ENCODE results near the gene COPA.
A peak's percentile ranks its signal among the peaks of the same experiment; 100 is the strongest.

COPA gene

GRCh38 chr1:160367516-160367900 lies 24.5 kb upstream of the COPA start:
- H3K4me1 Mint-ChIP-seq, result peaks cover 7% of the 10 kb centered on the region
- no peak overlapping the region for H3K4me3 Mint-ChIP-seq
- no peaks in the 10 kb centered on the region for H3K9me3 Mint-ChIP-seq
- H3K36me3 Mint-ChIP-seq, result no peaks in the 10 kb centered on the region
- no peak for ATAC-seq
- no peak for DNase-seq (ENCODE audit: low spot score in 2 of 2)
- peak overlapping the region; percentile 30 for H3K27ac Mint-ChIP-seq

DNA sequence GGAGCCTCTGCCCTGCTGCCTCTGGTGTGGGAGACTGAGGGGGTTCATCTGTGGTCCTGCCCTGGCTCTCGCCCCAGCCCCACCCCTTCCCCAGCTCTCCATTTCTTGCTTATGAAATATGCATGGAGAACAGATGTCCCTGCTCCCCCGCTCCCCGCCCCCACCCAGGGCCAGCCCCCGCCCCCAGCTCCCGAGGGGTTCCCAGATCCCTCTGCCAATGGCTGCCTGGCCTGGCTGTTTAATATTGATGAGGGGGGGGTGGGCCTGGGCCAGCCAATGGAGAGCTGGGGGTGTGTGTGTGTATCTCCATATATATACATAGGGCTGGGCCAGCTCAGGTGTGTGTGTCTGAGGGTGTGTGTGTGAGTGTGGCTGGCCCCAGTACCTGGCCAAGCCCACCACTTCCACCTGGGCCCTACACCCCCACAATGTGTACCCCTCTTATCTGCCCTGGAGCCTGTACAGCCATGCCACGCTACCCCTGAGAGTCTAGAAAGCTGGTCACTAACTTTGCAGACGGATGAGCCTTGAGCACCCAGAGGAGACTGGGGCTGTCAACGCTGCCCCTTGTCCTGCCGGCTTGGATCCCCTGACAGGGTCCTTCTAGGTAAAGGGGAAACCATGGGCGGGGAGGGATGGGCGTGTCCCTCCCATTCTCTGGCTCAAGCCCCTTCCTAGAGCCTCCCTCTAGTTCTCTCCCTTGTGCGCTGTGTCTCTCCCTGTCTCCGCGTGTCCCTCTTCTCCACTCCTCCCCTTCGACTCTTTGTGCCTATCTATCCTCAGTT lies 23.9 kb upstream of the COPA start, which contains the start of gene NHLH1:
Gene NHLH1 (plus strand): TSS at position 341 of the 785 bp plus-strand sequence. CDS start 3,661 bp downstream, outside the sequence.
- no peak for DNase-seq (ENCODE audit: low spot score in 2 of 2)
- no peaks in the 10 kb centered on the region for H3K36me3 Mint-ChIP-seq
- peak within 1 kb of the TSS; percentile 30 for H3K27ac Mint-ChIP-seq
- no peak within 1 kb of the TSS for H3K4me3 Mint-ChIP-seq
- ATAC-seq, result no peak
- no peaks in the 10 kb centered on the region for H3K9me3 Mint-ChIP-seq
- peaks cover 13% of the 10 kb centered on the region for H3K4me1 Mint-ChIP-seq

DNA sequence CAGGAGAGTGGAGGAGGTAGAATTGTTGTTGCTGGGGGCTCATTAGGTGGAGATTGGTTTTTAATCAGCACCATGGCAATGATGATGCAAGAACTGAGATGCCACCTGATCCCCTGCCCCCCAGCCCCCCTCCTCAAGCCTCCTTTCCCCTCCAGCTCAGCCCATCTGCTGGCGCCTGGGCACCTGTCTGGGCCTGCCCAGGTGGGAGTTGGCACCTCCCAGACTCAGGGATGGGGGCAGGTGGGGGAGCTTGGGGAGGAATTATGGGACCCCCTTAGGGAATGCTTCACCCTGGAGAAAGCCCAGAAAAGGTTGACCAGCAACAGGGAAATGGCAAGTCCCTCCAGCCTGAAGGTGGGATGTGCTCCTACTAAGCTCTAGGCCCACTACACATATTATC lies 22.3 kb upstream of the COPA start:
- H3K36me3 Mint-ChIP-seq, result no peaks in the 10 kb centered on the region
- H3K4me1 Mint-ChIP-seq, result peaks cover 13% of the 10 kb centered on the region
- H3K27ac Mint-ChIP-seq, result no peak overlapping the region
- H3K9me3 Mint-ChIP-seq, result no peaks in the 10 kb centered on the region
- no peak for DNase-seq (ENCODE audit: low spot score in 2 of 2)
- no peak overlapping the region for H3K4me3 Mint-ChIP-seq
- ATAC-seq, result no peak

DNA sequence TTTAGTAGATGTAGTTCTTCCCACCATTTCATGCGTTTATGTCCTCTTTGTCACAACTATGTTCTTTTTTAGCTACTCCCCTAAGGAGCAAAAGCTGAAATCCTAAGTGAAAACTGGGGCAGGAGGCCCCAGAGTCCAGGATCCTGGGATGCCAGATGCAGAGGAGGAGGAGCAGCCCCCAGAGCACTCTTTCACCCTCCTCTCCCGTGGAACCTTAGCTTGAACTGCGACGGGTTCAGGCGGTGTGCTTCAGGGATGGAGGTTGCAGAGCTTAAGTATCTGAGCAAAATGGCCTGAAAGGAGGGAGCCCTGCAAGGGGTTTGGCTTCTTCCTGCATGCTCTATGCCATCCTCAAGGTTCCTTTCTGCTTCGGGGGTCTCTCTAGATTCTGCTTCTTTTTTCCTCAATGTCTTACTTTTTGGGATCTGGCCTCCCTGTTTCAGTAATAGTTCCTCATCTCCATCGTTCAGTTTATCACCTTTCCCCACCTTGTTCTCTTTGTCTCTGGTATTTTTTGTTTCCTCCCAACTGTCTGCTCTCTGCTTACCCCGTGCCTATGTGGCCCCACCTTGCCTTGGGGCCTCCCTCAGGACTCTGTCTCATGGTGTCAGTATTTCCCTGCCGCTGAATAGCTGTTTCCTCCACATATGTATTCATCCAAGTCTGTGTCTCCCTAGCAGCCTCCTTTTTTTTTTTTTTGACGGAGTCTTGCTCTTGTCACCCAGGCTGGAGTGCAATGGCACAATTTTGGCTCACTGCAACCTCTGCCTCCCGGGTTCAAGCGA lies 21.1 kb upstream of the COPA start:
- Mint-ChIP-seq H3K9me3 (no peaks in the 10 kb centered on the region), H3K4me3 (no peak overlapping the region), H3K27ac (peak overlapping the region; percentile 77), H3K36me3 (peaks cover 8% of the 10 kb centered on the region), H3K4me1 (peaks cover 13% of the 10 kb centered on the region)
- no peak for DNase-seq (ENCODE audit: low spot score in 2 of 2)
- ATAC-seq, result no peak

DNA sequence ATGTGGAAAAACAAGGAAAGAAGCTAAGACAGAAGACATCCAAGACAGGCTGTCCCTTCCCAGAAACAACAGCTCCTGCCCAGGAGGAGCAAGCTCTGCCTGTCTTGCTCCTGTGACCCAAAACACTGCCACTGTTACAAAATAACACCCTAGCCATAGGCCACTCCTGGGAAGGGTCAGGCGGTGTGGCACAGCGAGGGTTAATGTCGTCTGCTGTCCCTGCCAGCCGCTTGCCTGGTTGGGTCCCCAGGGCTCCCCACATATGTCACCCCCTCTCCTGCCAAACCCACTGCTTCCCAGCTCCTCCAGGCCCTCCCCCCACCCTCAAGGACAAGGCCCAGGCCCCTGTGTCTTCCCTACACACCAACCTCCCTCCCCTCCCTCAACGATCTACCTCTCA lies 20.0 kb upstream of the COPA start:
- H3K27ac Mint-ChIP-seq, result peak overlapping the region; percentile 77
- peaks cover 13% of the 10 kb centered on the region for H3K4me1 Mint-ChIP-seq
- DNase-seq (ENCODE audit: low spot score in 2 of 2), result no peak
- peaks cover 19% of the 10 kb centered on the region for H3K36me3 Mint-ChIP-seq
- H3K4me3 Mint-ChIP-seq, result no peak overlapping the region
- ATAC-seq, result no peak
- no peaks in the 10 kb centered on the region for H3K9me3 Mint-ChIP-seq

DNA sequence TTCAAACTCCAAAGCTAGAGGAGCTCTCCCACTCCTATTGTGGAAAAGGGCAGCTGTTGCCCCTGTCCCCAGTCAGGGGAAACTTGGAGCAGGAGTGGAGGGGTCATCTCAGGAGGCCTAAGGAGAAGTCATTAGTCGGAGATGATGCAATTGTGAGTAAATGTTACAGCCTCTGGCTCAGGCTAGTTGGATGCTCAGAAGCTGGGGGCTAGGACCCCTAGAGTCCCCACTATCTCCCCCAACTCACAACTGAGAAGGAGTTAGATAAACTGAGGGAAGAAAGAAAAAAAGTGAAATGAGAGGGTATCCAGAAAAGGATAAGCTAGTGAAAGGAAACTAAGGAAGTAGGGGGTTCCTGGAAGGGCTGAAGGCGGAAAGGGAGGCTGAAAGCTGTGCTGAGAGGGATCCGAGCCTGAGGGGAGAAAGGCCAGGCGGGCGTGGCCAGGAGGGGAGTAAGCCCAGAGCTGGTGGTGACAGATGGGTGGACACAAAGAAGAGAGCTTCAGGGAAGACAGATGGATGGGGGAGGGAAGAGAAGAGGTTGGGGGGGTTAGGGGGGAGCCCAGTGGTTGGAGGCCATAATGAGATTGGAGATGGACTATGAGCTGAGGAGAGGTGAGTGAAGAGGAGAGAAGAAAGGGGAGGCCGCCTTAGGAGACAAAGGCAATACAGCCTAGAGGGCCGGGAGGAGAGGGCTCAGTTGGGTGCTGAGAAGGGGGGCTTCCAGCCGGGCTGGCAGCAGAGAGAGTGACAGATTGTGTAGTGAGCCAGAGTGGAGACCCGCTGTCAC lies 19.3 kb upstream of the COPA start:
- no peak for ATAC-seq

GRCh38 chr1:160361814-160362167 lies 18.7 kb upstream of the COPA start:
- Mint-ChIP-seq H3K27ac (peak overlapping the region; percentile 77), H3K9me3 (no peaks in the 10 kb centered on the region), H3K4me3 (no peak overlapping the region), H3K36me3 (peaks cover 32% of the 10 kb centered on the region), H3K4me1 (peaks cover 13% of the 10 kb centered on the region)
- ATAC-seq, result no peak
- DNase-seq (ENCODE audit: low spot score in 2 of 2), result no peak

More for the DNA sequence above, 19.3 kb upstream of the COPA start:
- Mint-ChIP-seq H3K4me3 (no peak overlapping the region), H3K27ac (peak overlapping the region; percentile 77), H3K36me3 (peaks cover 26% of the 10 kb centered on the region), H3K9me3 (no peaks in the 10 kb centered on the region), H3K4me1 (peaks cover 13% of the 10 kb centered on the region)
- DNase-seq (ENCODE audit: low spot score in 2 of 2), result no peak

GRCh38 chr1:160361199-160361598 lies 18.1 kb upstream of the COPA start:
- H3K36me3 Mint-ChIP-seq, result peaks cover 38% of the 10 kb centered on the region
- H3K27ac Mint-ChIP-seq, result no peak overlapping the region
- no peak for ATAC-seq

DNA sequence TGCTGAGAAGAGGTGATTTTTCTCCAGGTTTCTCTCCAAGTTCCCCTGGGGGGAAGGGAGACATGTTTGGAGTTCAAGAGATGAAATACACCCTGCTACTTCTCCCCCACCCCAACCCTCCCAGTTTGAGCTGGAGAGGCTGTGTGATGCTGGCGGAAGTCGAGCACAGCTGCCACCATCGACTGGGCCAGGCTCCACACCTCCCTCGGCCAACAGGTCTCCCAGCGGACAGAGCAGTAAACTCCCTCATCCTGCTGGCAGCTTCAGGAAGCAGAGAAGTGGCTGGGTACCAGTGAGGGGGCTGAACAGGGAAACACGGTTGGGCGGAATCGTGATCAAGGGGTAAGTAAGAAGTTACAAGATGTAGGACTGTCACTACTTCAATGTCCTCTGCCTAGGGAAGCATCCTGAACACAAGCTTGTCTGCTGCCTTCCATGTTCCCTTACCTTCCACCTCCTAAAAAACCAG lies 17.2 kb upstream of the COPA start:
- no peak for DNase-seq (ENCODE audit: low spot score in 2 of 2)
- no peaks in the 10 kb centered on the region for H3K9me3 Mint-ChIP-seq
- peak overlapping the region; percentile 3 for H3K27ac Mint-ChIP-seq
- peaks cover 13% of the 10 kb centered on the region for H3K4me1 Mint-ChIP-seq
- H3K36me3 Mint-ChIP-seq, result peaks cover 47% of the 10 kb centered on the region
- H3K4me3 Mint-ChIP-seq, result no peak overlapping the region
- ATAC-seq, result no peak

More at GRCh38 chr1:160361199-160361598, 18.1 kb upstream of the COPA start:
- peaks cover 13% of the 10 kb centered on the region for H3K4me1 Mint-ChIP-seq
- DNase-seq (ENCODE audit: low spot score in 2 of 2), result no peak
- no peak overlapping the region for H3K4me3 Mint-ChIP-seq
- no peaks in the 10 kb centered on the region for H3K9me3 Mint-ChIP-seq

DNA sequence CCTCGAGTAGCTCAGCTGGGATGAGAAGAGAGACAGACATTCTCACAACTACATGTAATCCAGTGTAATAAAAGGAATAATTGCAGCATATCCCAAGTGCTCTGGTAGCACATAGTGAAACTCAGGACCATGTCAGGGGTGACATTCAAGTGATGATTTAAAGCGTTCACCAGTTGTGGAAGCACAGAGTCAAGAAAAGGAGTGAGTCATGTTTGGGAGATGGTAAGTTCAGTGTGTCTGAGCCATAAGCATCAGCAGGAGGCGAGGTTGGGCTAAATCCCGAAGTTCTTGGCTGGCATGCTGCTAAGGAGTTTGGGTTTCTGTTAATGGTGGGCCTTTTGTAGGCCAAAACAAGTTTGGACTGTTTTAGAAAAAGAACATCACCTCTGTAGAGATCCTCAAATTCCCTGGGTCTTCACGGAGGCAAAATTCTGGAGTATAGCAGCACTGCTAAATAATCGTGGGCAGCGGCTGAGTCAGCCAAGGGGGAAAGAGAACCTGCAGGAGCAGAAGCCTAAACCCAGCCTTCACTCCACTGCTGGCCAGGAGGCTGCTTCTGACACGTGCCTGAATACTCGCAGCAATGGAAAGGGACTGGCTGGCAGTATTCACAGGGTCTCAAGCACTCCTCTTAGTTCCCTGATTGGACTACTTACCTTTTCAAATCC lies 16.6 kb upstream of the COPA start:
- H3K36me3 Mint-ChIP-seq, result peaks cover 53% of the 10 kb centered on the region
- no peak for DNase-seq (ENCODE audit: low spot score in 2 of 2)

GRCh38 chr1:160358073-160358472 lies 15.0 kb upstream of the COPA start:
- H3K4me3 Mint-ChIP-seq, result no peak overlapping the region
- peaks cover 69% of the 10 kb centered on the region for H3K36me3 Mint-ChIP-seq
- H3K9me3 Mint-ChIP-seq, result no peaks in the 10 kb centered on the region
- no peak for DNase-seq (ENCODE audit: low spot score in 2 of 2)
- ATAC-seq, result no peak
- peak overlapping the region; percentile 83 for H3K27ac Mint-ChIP-seq
- peaks cover 14% of the 10 kb centered on the region for H3K4me1 Mint-ChIP-seq

More for the DNA sequence above, 16.6 kb upstream of the COPA start:
- Mint-ChIP-seq H3K4me1 (peaks cover 13% of the 10 kb centered on the region), H3K9me3 (no peaks in the 10 kb centered on the region), H3K27ac (no peak overlapping the region), H3K4me3 (no peak overlapping the region)
- no peak for ATAC-seq

DNA sequence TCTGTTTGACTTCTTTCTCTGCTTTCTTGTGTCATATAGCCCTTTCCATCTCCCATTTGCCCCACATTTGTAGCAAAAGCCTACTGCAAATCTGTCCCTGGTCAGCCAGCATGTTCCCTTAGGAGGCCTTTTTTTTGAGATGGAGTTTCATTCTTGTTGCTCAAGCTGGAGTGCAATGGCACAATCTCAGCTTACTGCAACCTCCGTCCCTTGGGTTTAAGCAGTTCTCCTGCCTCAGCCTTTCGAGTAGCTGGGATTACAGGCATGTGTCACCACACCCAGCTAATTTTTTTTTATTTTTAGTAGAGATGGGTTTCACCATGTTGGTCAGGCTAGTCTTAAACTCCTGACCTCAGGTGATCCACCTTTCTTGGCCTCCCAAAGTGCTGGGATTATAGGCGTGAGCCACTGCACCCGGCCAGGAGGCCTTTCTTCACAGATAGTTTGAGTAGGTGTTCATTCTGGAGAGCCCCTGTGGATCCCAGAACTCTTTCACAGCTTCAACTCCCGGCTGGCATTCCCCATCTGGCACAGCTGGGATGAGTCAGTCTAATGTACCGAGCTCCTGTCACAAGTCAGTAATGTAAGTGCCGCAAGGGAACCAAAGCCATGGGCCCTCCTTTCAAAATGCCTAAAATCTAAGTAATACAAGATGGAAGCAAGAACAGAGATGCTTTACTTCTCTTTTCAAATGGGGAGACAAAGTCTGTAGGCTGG lies 14.4 kb upstream of the COPA start:
- peaks cover 75% of the 10 kb centered on the region for H3K36me3 Mint-ChIP-seq
- H3K9me3 Mint-ChIP-seq, result no peaks in the 10 kb centered on the region
- DNase-seq (ENCODE audit: low spot score in 2 of 2) (no peak), ATAC-seq (no peak)
- H3K27ac Mint-ChIP-seq, result peak overlapping the region; percentile 83
- peaks cover 11% of the 10 kb centered on the region for H3K4me1 Mint-ChIP-seq
- H3K4me3 Mint-ChIP-seq, result no peak overlapping the region

GRCh38 chr1:160354388-160354985 lies 11.4 kb upstream of the COPA start:
- no peak for DNase-seq (ENCODE audit: low spot score in 2 of 2)
- no peak overlapping the region for H3K27ac Mint-ChIP-seq
- ATAC-seq, result peak; percentile 47
- peaks cover 5% of the 10 kb centered on the region for H3K4me1 Mint-ChIP-seq
- no peaks in the 10 kb centered on the region for H3K9me3 Mint-ChIP-seq
- no peak overlapping the region for H3K4me3 Mint-ChIP-seq
- H3K36me3 Mint-ChIP-seq, result peaks cover 100% of the 10 kb centered on the region

- DNase-seq (ENCODE audit: low spot score in 2 of 2) (no peak), ATAC-seq (no peak)
- peaks cover 89% of the 10 kb centered on the region for H3K36me3 Mint-ChIP-seq
- H3K27ac Mint-ChIP-seq, result no peak overlapping the region
- H3K9me3 Mint-ChIP-seq, result no peaks in the 10 kb centered on the region
- peaks cover 5% of the 10 kb centered on the region for H3K4me1 Mint-ChIP-seq
- no peak overlapping the region for H3K4me3 Mint-ChIP-seq
Observed at GRCh38 chr1:160353223-160353622, 10.2 kb upstream of the COPA start.

Data from stimulated activated effector memory CD8-positive, alpha-beta T cell treated with anti-CD3 and anti-CD28 coated beads, Interleukin-12 subunit alpha, Interleukin-12 subunit beta, amount 100 ng/mL, for 72 hours (primary cell).